Gastrocnemius medialis (tissue), 4 donors: ENCODE data around the gene GABRG3. TPM values are rescaled to one million over a fixed set of nuclear protein-coding genes. Genes with fewer than 3 reads are reported as not detected.

Experiments used
- ATAC-seq, 2 donors: fragments of 150-250 bp; one replicate each; pipeline ENCODE4 v1.9.1; 2016
- DNase-seq, 2 donors: peaks; one replicate each; pipeline ENCODE4 v3.0.0-alpha.2; 2019
- H3K27ac ChIP-seq, 4 donors: fragments of 200-600 bp; sonication (generic); 1 replicate in 1 of 4; 2 replicates in 3 of 4; pipeline ENCODE4 v1.5.1; 2016 to 2018; ENCODE audit warnings: mild to moderate bottlenecking in 2 of 4, moderate library complexity in 1 of 4
- H3K27me3 ChIP-seq, 3 donors: fragments of 200-600 bp; sonication (generic) in 2 of 3; 1 replicate in 1 of 3; 2 replicates in 2 of 3; pipeline versions ENCODE4 v1.5.1 to v1.6.0; 2016 to 2019; ENCODE audit warnings: mild to moderate bottlenecking in 1 of 3, moderate library complexity in 1 of 3
- H3K36me3 ChIP-seq, 2 donors: fragments of 200-600 bp; sonication (generic) in 1 of 2; one replicate each; pipeline ENCODE4 v1.5.1; 2017 to 2018
- H3K4me1 ChIP-seq, 2 donors: fragments of 200-600 bp; sonication (generic) in 1 of 2; one replicate each; pipeline ENCODE4 v1.5.1; 2016 to 2017; ENCODE audit warnings: mild to moderate bottlenecking in 2 of 2
- H3K4me3 ChIP-seq, 4 donors: fragments of 200-600 bp; sonication (generic) in 3 of 4; 1 replicate in 1 of 4; 2 replicates in 3 of 4; pipeline ENCODE4 v1.5.1; 2016 to 2019; ENCODE audit warnings: mild to moderate bottlenecking in 2 of 4
- H3K9me3 ChIP-seq, 3 donors: fragments of 200-600 bp; sonication (generic) in 2 of 3; 1 replicate in 1 of 3; 2 replicates in 2 of 3; pipeline ENCODE4 v1.5.1; 2016 to 2019
- POLR2A ChIP-seq, 2 donors: fragments of 450-650 bp; IDR thresholded peaks; one replicate each; pipeline ENCODE4 v1.6.1; 2017; ENCODE audit warnings: antibody characterized with exemption in 2 of 2, mild to moderate bottlenecking in 2 of 2, moderate library complexity in 2 of 2
- in situ Hi-C, 4 donors: fragments of 200-750 bp; cut with MboI; loops; one replicate each; pipeline versions ENCODE4 v1.15.0 to v1.8.0; 2017; ENCODE audit warnings: low sequenced_read_pairs in 4 of 4
- intact Hi-C: fragments of 100-400 bp; cut with DNase I; formaldehyde crosslinking; loops from one replicate; pipeline ENCODE4 v1.15.1; 2023; ENCODE audit warnings: low total_unique reads
- total RNA-seq, 4 donors: library from RNA; depleted of rRNA; stranded (reverse); fragments of >200 nt; gene quantifications; one replicate each; pipeline versions ENCODE4 v1.1.0 to v1.2.3, GENCODE V29; 2016
- TF ChIP-seq, protein P1 (sequence below), 5 experiments: fragments of 450-650 bp in 3 of 5; fragments of 200-600 bp in 2 of 5; sonication (generic) in 2 of 5; IDR thresholded peaks in 4 of 5; conservative IDR thresholded peaks in 1 of 5; 1 replicate in 4 of 5; 2 replicates in 1 of 5; pipeline ENCODE4 v1.5.1; 2016 to 2019; ENCODE audit warnings: antibody characterized with exemption in 5 of 5, mild to moderate bottlenecking in 3 of 5, moderate library complexity in 3 of 5

Gene GABRG3
- total RNA-seq, 4 donors from 2014 or later, result not detected

DNA sequence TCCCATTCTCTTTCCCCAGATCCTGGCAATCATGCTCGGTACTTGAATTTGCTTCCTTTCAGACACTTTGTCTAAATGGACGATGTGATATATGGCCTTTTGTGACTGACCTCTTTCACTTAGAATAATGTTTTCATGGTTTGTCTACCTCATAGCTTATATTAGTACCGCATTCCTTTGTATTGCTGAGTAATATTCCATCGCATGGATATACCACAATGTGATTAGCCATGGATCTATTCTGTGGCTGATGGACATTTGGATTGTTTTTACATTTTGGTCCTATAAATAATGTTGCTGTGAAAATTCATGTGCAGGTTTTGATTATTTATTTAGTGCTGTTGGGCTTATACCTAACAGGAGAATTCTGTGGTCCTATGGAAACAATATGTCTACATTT, 458.6 kb downstream of the GABRG3 start:
- no peak for TF ChIP-seq POLR2A (IDR thresholded peaks at IDR 0.05)
- no peaks in the 10 kb centered on the region for H3K27me3 ChIP-seq
- no peak overlapping the region for H3K27ac ChIP-seq
- no peak overlapping the region for H3K4me3 ChIP-seq
- H3K4me1 ChIP-seq, result no peaks in the 10 kb centered on the region
- intact Hi-C loops, result no loop called here
- ATAC-seq, result no peak
- DNase-seq, result no peak
- H3K9me3 ChIP-seq, result no peaks in the 10 kb centered on the region
- no peaks in the 10 kb centered on the region for H3K36me3 ChIP-seq
- in situ Hi-C loops, result no loop called here

DNA sequence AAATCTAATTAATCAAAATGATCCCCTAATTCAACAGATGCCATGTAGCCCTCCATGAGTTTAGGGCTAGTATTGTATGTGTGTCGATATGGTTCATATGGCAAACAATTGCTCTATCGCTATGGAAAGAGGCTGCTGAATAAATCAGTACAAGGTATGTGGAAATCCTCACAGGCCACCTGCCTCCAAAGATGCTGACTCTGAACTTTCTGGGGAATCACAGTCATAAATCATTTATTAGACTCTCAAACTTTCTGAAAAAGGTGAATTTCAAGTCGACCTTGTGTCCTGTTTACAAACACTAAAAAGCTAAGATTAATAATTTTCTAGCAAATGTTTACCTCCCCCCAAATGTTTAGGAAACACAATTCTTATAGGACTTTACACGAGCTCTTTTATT, 462.6 kb downstream of the GABRG3 start:
- Histone ChIP-seq H3K4me1 (no peaks in the 10 kb centered on the region), H3K9me3 (no peaks in the 10 kb centered on the region), H3K27ac (no peak overlapping the region), H3K36me3 (no peaks in the 10 kb centered on the region), H3K27me3 (no peaks in the 10 kb centered on the region), H3K4me3 (no peak overlapping the region)
- ATAC-seq (no peak), DNase-seq (no peak)
- in situ Hi-C loops, result no loop called here
- no peak for TF ChIP-seq POLR2A (IDR thresholded peaks at IDR 0.05)
- TF ChIP-seq, protein P1, sequence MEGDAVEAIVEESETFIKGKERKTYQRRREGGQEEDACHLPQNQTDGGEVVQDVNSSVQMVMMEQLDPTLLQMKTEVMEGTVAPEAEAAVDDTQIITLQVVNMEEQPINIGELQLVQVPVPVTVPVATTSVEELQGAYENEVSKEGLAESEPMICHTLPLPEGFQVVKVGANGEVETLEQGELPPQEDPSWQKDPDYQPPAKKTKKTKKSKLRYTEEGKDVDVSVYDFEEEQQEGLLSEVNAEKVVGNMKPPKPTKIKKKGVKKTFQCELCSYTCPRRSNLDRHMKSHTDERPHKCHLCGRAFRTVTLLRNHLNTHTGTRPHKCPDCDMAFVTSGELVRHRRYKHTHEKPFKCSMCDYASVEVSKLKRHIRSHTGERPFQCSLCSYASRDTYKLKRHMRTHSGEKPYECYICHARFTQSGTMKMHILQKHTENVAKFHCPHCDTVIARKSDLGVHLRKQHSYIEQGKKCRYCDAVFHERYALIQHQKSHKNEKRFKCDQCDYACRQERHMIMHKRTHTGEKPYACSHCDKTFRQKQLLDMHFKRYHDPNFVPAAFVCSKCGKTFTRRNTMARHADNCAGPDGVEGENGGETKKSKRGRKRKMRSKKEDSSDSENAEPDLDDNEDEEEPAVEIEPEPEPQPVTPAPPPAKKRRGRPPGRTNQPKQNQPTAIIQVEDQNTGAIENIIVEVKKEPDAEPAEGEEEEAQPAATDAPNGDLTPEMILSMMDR (IDR thresholded peaks at IDR 0.05 in 4 of 5, conservative IDR thresholded peaks at IDR 0.05 in 1 of 5), result no peak
- intact Hi-C loops, result no loop called here

DNA sequence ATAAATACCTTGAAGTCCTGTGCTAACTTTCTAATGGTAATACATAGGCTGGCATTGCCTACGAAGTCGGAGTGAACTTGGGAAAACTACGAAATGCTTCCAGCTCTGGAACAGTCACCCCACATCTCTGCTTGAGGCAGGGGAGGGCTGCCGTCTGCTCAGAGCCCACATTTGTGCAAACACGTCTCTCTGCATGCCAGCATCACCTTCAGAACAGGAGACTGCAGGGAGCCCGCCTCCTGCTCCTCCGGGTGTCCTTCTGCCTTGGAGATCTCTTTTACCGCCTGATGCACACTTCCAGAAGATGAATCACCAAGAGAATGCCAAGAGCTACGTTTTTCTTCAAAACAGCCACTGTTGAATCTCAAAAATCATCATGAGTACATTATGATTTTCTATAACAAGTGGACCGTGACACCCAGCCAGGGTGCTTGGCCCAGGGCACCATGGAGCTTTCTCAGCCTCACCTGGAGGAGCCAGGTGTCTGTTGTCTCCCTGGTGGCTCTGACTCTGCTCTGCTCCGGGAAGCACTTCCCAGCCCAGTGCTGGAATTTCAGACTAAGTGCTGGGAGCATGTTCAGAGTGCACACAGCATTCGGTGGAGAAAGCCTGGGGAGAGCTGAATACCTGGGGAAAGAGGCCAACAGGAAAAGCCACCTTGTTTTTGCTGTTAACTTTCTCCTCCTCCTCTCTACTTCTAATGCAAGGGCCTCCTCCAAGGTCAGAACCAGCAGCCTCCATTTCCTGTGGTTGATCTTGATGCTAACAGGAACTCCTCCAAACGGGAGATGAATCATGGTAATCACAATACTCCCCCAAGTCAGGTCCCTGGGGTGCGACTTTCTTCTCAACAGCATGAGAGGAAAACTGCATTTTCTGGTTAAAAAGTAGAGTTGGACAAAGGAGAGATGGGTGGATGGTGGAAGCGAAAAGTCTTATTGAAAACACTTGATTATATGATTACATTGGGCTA, 467.7 kb downstream of the GABRG3 start:
- in situ Hi-C loops, result no loop called here
- Histone ChIP-seq H3K27ac (no peak overlapping the region), H3K36me3 (no peaks in the 10 kb centered on the region), H3K9me3 (no peaks in the 10 kb centered on the region), H3K4me1 (no peaks in the 10 kb centered on the region), H3K27me3 (no peaks in the 10 kb centered on the region), H3K4me3 (no peak overlapping the region)
- intact Hi-C loops, result no loop called here
- no peak for TF ChIP-seq POLR2A (IDR thresholded peaks at IDR 0.05)
- TF ChIP-seq, protein P1 (IDR thresholded peaks at IDR 0.05 in 4 of 5, conservative IDR thresholded peaks at IDR 0.05 in 1 of 5), result no peak
- no peak for ATAC-seq
- DNase-seq, result no peak

DNA sequence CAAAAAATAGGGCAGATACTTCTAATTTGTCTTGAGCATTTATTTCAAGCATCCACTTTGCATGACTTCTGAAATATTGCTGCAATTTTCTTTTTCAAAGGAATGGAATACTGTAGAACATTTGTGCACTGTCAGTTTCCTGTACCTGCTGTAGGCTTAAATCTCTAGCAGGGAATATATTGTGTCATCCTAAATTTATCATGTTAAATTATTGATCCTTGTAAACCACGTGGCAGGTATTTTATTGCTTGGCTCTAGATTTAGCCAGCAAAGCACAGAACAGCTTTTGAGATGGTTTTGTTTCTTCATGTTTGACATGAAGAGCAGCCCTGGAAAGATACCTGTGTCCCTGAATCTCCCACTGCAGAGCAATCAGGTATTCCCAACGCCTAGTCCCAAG, 470.1 kb downstream of the GABRG3 start:
- Histone ChIP-seq H3K9me3 (no peaks in the 10 kb centered on the region), H3K4me3 (no peak overlapping the region), H3K36me3 (no peaks in the 10 kb centered on the region), H3K27ac (no peak overlapping the region), H3K4me1 (no peaks in the 10 kb centered on the region), H3K27me3 (no peaks in the 10 kb centered on the region)
- intact Hi-C loops, result no loop called here
- no peak for DNase-seq
- no peak for TF ChIP-seq POLR2A (IDR thresholded peaks at IDR 0.05)
- TF ChIP-seq, protein P1 (IDR thresholded peaks at IDR 0.05 in 4 of 5, conservative IDR thresholded peaks at IDR 0.05 in 1 of 5), result no peak
- in situ Hi-C loops, result no loop called here
- ATAC-seq, result no peak

DNA sequence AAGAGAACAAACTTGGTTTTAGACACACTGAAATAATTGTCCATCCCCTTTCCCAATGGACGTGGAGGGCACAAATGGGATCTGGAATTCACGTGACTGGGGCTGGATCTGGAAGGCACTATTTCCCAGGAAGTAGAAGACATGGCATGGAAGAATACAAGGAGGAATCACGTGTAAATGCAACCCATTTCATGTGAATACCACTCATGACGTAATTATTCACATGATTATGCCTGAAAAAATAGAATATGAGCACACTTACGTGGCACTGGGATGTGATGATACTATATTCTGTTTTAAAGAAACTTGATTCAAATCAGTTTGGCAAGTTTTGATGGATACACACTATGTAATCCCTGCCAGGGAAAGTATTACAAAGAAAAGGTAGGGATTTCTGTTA, 477.3 kb downstream of the GABRG3 start:
- in situ Hi-C loops, result no loop called here
- ATAC-seq, result no peak
- no peak overlapping the region for H3K4me3 ChIP-seq

More for the DNA sequence above, 477.3 kb downstream of the GABRG3 start:
- Histone ChIP-seq H3K36me3 (no peaks in the 10 kb centered on the region), H3K27ac (no peak overlapping the region), H3K27me3 (no peaks in the 10 kb centered on the region), H3K4me1 (no peaks in the 10 kb centered on the region), H3K9me3 (no peaks in the 10 kb centered on the region)
- DNase-seq, result no peak
- intact Hi-C loops, result no loop called here
- no peak for TF ChIP-seq POLR2A (IDR thresholded peaks at IDR 0.05)
- TF ChIP-seq, protein P1 (IDR thresholded peaks at IDR 0.05 in 4 of 5, conservative IDR thresholded peaks at IDR 0.05 in 1 of 5), result no peak
